ENCODE measurements around the gene SLC4A1.

- no peak for TF ChIP-seq CTCF (IDR thresholded peaks at IDR 0.05)
- TF ChIP-seq EP300 (IDR thresholded peaks at IDR 0.05): no peak
- TF ChIP-seq POLR2A (IDR thresholded peaks at IDR 0.05): no peak
Observed at GRCh38 chr17:44284024-44284400, 16.1 kb upstream of the SLC4A1 start.
